ENCODE measurements around the gene ZNF460. TPM values are rescaled to one million over a fixed set of nuclear protein-coding genes. Genes with fewer than 3 reads are reported as not detected.
"Not testable (repeated sequence)": the region's sequence is repeated elsewhere in the genome, so short reads cannot be mapped to it uniquely, and the experiment has no call there.

The ZNF460 gene
- total and polyA plus RNA-seq, 4 experiments from 2014 or later = 4.4 to 69.6 (median 32.5) TPM

DNA sequence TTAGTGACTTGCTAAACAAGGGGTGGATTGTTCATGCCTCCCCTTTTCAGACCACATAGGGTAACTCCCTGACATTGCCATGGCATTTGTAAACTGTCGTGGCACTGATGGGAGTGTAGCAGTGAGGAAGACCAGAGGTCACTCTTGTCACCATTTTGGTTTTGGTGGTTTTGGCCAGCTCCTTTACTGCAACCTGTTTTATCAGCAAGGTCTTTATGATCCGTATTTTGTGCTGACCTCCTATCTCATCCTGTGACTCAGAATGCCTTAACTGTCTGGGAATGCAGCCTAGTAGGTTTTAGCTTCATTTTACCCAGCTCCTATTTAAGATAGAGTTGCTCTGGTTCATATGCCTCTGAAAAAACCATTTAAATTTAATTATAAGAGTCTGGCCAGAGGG, 1.8 kb upstream of the ZNF460 start:
- H3K27ac ChIP-seq (ENCODE audit: low read depth, low read length); H3K27me3 ChIP-seq (ENCODE audit: insufficient read depth, low read length); POLR2A ChIA-PET (ENCODE audit: partially characterized antibody); CTCF ChIA-PET (ENCODE audit: partially characterized antibody); H3K9me3 ChIP-seq (ENCODE audit: control insufficient read depth in 1 of 2, low read length in 2 of 2); H3K27me3 Mint-ChIP-seq; H3K9me3 Mint-ChIP-seq; H3K4me3 ChIP-seq (ENCODE audit: low read length in 2 of 2); DNase-seq; intact Hi-C loops (cut with micrococcal nuclease); H3K4me3 Mint-ChIP-seq; H3K36me3 ChIP-seq (ENCODE audit: insufficient read depth, low read length): not testable (repeated sequence)
- Mint-ChIP-seq H3K27ac (peak overlapping the region in 1 of 7 donors; percentile 24), H3K36me3 (peaks cover 13 to 36% of the 10 kb centered on the region in 2 donors), H3K4me1 (peaks cover 0 to 25% (median 21%) of the 10 kb centered on the region in 4 donors)
- peaks cover 34% of the 10 kb centered on the region for H3K4me1 ChIP-seq (ENCODE audit: insufficient read depth, low read length)

DNA sequence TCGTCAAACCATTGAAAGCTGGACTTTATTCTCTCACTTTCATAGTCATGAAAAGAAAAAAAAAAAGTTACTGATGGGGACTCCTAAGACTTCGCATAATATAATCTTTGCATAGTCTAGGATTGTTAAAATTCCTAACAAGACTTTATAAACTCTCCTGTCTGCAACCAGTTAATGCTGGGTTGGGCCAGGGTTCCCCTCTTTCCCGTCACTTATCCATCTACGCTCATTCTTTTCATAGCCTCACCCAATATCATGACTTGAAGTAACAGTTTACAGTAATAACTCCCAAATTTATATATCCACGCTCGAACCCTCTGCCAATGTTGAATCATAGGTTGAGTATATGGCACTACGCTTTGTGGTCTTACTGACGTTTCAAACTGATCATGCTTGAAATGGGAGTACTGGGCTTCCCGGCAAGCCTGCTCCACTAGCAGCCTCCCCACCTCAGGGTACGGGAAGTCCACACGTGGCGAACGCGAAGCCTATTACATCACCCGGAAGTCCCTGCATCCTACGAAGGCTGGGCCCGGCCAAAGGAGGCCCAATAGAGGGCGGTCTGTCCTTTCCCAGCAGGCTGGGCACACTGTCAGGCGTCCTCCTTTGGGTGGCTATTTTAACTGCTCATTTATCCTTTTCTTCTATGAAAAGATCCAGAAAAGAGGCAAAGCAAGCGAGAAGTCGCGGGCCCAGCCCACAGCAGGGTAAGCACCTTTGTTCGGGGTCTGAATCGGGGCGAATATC, 694 bp upstream of the ZNF460 start:
- Histone ChIP-seq H3K4me3 (ENCODE audit: low read length in 2 of 2) (peak overlapping the region; percentile 68 to 74), H3K27me3 (ENCODE audit: insufficient read depth, low read length) (no peaks in the 10 kb centered on the region), H3K36me3 (ENCODE audit: insufficient read depth, low read length) (peaks cover 4% of the 10 kb centered on the region), H3K27ac (ENCODE audit: low read depth, low read length) (peak overlapping the region; percentile 100), H3K9me3 (ENCODE audit: control insufficient read depth in 1 of 2, low read length in 2 of 2) (no peaks in the 10 kb centered on the region), H3K4me1 (ENCODE audit: insufficient read depth, low read length) (peaks cover 38% of the 10 kb centered on the region)
- Mint-ChIP-seq H3K36me3 (peaks cover 12 to 39% of the 10 kb centered on the region in 2 donors), H3K27ac (peak overlapping the region in 1 of 7 donors; percentile 74), H3K27me3 (no peaks in the 10 kb centered on the region), H3K9me3 (no peaks in the 10 kb centered on the region), H3K4me3 (peak overlapping the region in 1 of 8 donors; percentile 20), H3K4me1 (peaks cover 0 to 33% (median 23%) of the 10 kb centered on the region in 4 donors)
- intact Hi-C loops (cut with micrococcal nuclease) = loop anchor here (1.0 to 5.0 kb wide), 6 partner anchors 39 to 156 kb away; partner anchors contain the start of genes TRAPPC2B, ZNF17, ZNF264 and ZNF543
- CTCF ChIA-PET (ENCODE audit: partially characterized antibody) = no interaction called here
- POLR2A ChIA-PET (ENCODE audit: partially characterized antibody) = interaction anchor here (0.6 to 1.6 kb wide), 2 partner anchors 39 to 41 kb away, joined by 3 to 20 read pairs; partner anchors contain the start of genes ZNF543 and ZNF805
- peak in 4 of 5 donors; percentile 77 to 85 (median 84) for DNase-seq

DNA sequence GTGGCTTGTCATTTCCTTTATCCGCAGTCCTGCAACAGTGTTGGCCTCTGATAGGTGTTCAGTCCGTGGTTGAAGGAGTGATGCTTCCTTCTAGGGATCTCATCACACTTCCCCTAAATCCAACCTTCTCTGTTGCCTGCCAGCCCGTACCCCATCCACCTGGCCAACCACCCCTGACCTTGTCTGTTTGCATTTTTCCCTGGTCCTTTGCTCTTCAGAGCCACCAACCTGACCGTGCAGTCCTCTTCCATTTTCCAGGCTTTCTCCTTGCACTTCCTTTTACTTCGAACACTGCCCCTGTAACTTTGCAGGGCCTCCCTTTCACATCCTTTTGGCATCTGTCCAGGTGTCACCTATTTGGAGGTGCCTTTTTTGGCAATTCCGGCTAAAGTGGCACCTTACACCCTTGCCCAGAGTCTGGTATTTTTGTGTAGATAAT, 696 bp downstream of the ZNF460 start:
- H3K27me3 Mint-ChIP-seq = no peaks in the 10 kb centered on the region
- Histone ChIP-seq H3K27me3 (ENCODE audit: insufficient read depth, low read length) (no peaks in the 10 kb centered on the region), H3K27ac (ENCODE audit: low read depth, low read length) (peak overlapping the region; percentile 100), H3K4me3 (ENCODE audit: low read length in 2 of 2) (peak overlapping the region; percentile 68 to 100), H3K4me1 (ENCODE audit: insufficient read depth, low read length) (peaks cover 38% of the 10 kb centered on the region), H3K36me3 (ENCODE audit: insufficient read depth, low read length) (peaks cover 18% of the 10 kb centered on the region), H3K9me3 (ENCODE audit: control insufficient read depth in 1 of 2, low read length in 2 of 2) (no peaks in the 10 kb centered on the region)
- no peak overlapping the region for H3K27ac Mint-ChIP-seq
- peaks cover 20 to 46% of the 10 kb centered on the region in 2 donors for H3K36me3 Mint-ChIP-seq
- no peak overlapping the region for H3K4me3 Mint-ChIP-seq
- peak; percentile 32 to 53 (median 45) for DNase-seq
- intact Hi-C loops (cut with micrococcal nuclease) = loop anchor here (1.0 to 5.0 kb wide), 5 partner anchors 39 to 154 kb away; partner anchors contain the start of genes TRAPPC2B, ZNF264, ZNF543 and ZNF547
- ChIA-PET POLR2A (ENCODE audit: partially characterized antibody) (no interaction called here), CTCF (ENCODE audit: partially characterized antibody) (no interaction called here)
- peaks cover 0 to 5% (median 0%) of the 10 kb centered on the region in 8 donors for H3K9me3 Mint-ChIP-seq
- H3K4me1 Mint-ChIP-seq = peaks cover 8 to 43% (median 29%) of the 10 kb centered on the region in 4 donors

DNA sequence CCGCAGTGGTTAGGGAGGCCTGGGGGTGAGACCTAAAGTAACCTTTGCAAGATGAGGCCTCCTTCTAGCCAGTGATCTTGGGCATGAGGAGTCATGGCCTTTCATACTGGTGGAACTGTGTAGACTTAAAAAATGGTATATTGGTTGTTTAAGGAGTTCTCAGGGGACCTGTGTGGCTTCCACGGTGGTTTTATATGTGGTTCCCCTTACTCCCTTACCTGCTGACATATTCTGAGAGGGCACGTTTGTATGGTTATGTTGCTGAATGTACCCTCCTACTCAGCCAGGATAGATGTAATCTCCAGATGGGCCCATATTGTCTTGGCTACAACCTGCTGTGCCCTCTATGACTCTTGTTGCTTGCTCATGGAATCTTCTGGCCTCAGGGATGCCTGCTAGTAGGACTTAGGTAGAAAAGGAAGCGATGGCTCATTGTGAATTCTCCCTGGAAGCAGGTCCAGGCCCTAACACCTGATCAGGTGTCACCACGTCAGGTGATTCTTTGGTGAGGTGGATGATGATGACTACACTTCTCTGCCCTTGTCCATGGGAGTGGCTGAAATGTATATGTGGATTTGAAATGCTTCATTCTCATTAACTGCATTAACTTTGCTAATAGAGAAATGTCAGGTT, 1.8 kb downstream of the ZNF460 start:
- Mint-ChIP-seq H3K27ac (peak overlapping the region in 5 of 7 donors; percentile 63 to 90 (median 70)), H3K9me3 (peaks cover 0 to 10% (median 3%) of the 10 kb centered on the region in 8 donors), H3K4me3 (peak overlapping the region in 7 of 8 donors; percentile 69 to 82 (median 79)), H3K36me3 (peaks cover 32 to 53% of the 10 kb centered on the region in 2 donors), H3K4me1 (peaks cover 12 to 47% (median 32%) of the 10 kb centered on the region in 4 donors), H3K27me3 (no peaks in the 10 kb centered on the region)
- Histone ChIP-seq H3K27ac (ENCODE audit: low read depth, low read length) (peak overlapping the region; percentile 25), H3K9me3 (ENCODE audit: control insufficient read depth in 1 of 2, low read length in 2 of 2) (no peaks in the 10 kb centered on the region), H3K36me3 (ENCODE audit: insufficient read depth, low read length) (peaks cover 29% of the 10 kb centered on the region), H3K27me3 (ENCODE audit: insufficient read depth, low read length) (no peaks in the 10 kb centered on the region), H3K4me1 (ENCODE audit: insufficient read depth, low read length) (peaks cover 38% of the 10 kb centered on the region), H3K4me3 (ENCODE audit: low read length in 2 of 2) (peak overlapping the region in 1 of 2 donors; percentile 23)
- ChIA-PET CTCF (ENCODE audit: partially characterized antibody) (no interaction called here), POLR2A (ENCODE audit: partially characterized antibody) (no interaction called here)
- no peak for DNase-seq
- intact Hi-C loops (cut with micrococcal nuclease) = loop anchor here (5.0 kb wide), 1 partner anchor 90 kb away; the partner anchor contains the start of gene ZNF264

DNA sequence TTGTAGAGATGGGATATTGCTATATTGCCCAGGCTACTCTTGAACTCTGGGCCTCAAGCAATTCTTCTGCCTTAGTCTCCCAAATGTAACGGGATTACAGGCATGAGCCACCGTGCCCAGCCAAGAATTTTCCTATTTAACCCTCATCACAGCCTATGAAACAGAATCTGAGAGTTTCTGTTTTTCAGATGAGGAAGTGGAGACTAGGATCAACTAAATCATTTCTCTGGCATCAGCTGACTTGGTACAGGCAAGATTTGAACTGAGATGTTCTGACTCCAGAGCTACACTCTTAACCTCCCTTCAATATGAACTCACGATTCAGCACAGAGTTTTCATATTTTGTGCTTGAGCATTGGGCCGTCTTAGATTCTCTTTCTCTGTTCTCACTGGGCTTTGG, 8.1 kb downstream of the ZNF460 start:
- no peak overlapping the region for H3K27ac ChIP-seq (ENCODE audit: low read depth, low read length)
- Mint-ChIP-seq H3K27ac (peak overlapping the region in 1 of 7 donors; percentile 57), H3K9me3 (peaks cover 3 to 64% (median 45%) of the 10 kb centered on the region in 8 donors), H3K4me1 (peaks cover 13 to 34% (median 16%) of the 10 kb centered on the region in 4 donors), H3K36me3 (peaks cover 82 to 83% of the 10 kb centered on the region in 2 donors), H3K4me3 (peak overlapping the region in 1 of 8 donors; percentile 10), H3K27me3 (no peaks in the 10 kb centered on the region)
- H3K36me3 ChIP-seq (ENCODE audit: insufficient read depth, low read length) = peaks cover 81% of the 10 kb centered on the region
- intact Hi-C loops (cut with micrococcal nuclease) = no loop called here
- peaks cover 5% of the 10 kb centered on the region for H3K4me1 ChIP-seq (ENCODE audit: insufficient read depth, low read length)
- no peaks in the 10 kb centered on the region for H3K27me3 ChIP-seq (ENCODE audit: insufficient read depth, low read length)
- CTCF ChIA-PET (ENCODE audit: partially characterized antibody) = no interaction called here
- no peak overlapping the region for H3K4me3 ChIP-seq (ENCODE audit: low read length in 2 of 2)
- no peak for DNase-seq
- POLR2A ChIA-PET (ENCODE audit: partially characterized antibody) = interaction anchor here (0.8 kb wide), 1 partner anchor 10 kb away, joined by 3 read pairs; no protein-coding TSS in a partner anchor
- peaks cover 4 to 20% of the 10 kb centered on the region in 2 donors for H3K9me3 ChIP-seq (ENCODE audit: control insufficient read depth in 1 of 2, low read length in 2 of 2)

DNA sequence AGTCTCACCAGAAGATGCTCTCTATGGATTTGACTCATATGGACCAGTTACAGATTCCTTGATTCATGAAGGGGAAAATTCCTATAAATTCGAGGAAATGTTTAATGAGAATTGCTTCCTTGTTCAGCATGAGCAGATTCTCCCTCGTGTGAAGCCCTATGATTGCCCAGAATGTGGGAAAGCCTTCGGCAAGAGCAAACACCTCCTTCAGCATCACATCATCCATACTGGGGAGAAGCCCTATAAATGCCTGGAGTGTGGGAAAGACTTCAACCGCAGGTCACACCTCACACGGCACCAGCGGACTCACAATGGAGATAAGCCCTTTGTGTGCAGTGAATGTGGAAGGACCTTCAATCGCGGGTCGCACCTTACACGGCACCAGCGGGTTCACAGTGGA, 10.7 kb downstream of the ZNF460 start:
- POLR2A ChIA-PET (ENCODE audit: partially characterized antibody) = no interaction called here
- intact Hi-C loops (cut with micrococcal nuclease) = no loop called here
- no peak for DNase-seq
- H3K27me3 ChIP-seq (ENCODE audit: insufficient read depth, low read length) = no peaks in the 10 kb centered on the region
- H3K9me3 Mint-ChIP-seq = peaks cover 8 to 83% (median 67%) of the 10 kb centered on the region in 8 donors
- H3K4me1 ChIP-seq (ENCODE audit: insufficient read depth, low read length) = no peaks in the 10 kb centered on the region
- H3K36me3 Mint-ChIP-seq = peaks cover 88 to 92% of the 10 kb centered on the region in 2 donors
- peak overlapping the region in 1 of 2 donors; percentile 0 for H3K4me3 ChIP-seq (ENCODE audit: low read length in 2 of 2)
- peaks cover 68% of the 10 kb centered on the region for H3K36me3 ChIP-seq (ENCODE audit: insufficient read depth, low read length)
- CTCF ChIA-PET (ENCODE audit: partially characterized antibody) = no interaction called here
- H3K27ac ChIP-seq (ENCODE audit: low read depth, low read length) = no peak overlapping the region
- H3K9me3 ChIP-seq (ENCODE audit: control insufficient read depth in 1 of 2, low read length in 2 of 2) = peaks cover 4 to 20% of the 10 kb centered on the region in 2 donors
- no peaks in the 10 kb centered on the region for H3K27me3 Mint-ChIP-seq
- no peak overlapping the region for H3K27ac Mint-ChIP-seq
- H3K4me3 Mint-ChIP-seq = no peak overlapping the region
- H3K4me1 Mint-ChIP-seq = peaks cover 5 to 15% (median 8%) of the 10 kb centered on the region in 4 donors

DNA sequence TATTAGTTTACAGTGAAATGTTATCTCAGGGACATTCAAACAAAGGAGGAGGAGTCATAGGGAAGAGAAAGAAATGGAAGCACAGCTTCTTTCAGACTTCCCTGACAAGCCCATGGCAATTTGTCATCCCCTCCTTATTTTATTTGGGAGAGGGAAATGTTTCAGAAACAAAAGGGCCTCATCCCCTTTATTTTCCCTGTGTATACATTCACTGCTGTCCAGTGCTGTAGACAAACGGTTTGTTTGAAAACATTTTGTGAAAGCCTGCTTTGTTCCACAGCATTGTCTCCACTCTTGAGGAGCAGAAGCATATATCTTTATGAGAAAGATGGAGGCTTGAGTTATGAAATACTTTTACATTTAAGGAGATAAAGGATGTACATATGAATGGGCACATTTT, 12.3 kb downstream of the ZNF460 start:
- DNase-seq = no peak
- H3K4me1 Mint-ChIP-seq = peaks cover 7 to 15% (median 9%) of the 10 kb centered on the region in 4 donors
- CTCF ChIA-PET (ENCODE audit: partially characterized antibody) = no interaction called here
- Histone ChIP-seq H3K4me3 (ENCODE audit: low read length in 2 of 2) (no peak overlapping the region), H3K27ac (ENCODE audit: low read depth, low read length) (no peak overlapping the region), H3K36me3 (ENCODE audit: insufficient read depth, low read length) (peaks cover 53% of the 10 kb centered on the region), H3K27me3 (ENCODE audit: insufficient read depth, low read length) (no peaks in the 10 kb centered on the region), H3K9me3 (ENCODE audit: control insufficient read depth in 1 of 2, low read length in 2 of 2) (peaks cover 4 to 20% of the 10 kb centered on the region in 2 donors), H3K4me1 (ENCODE audit: insufficient read depth, low read length) (no peaks in the 10 kb centered on the region)
- POLR2A ChIA-PET (ENCODE audit: partially characterized antibody) = no interaction called here
- no peak overlapping the region for H3K4me3 Mint-ChIP-seq
- intact Hi-C loops (cut with micrococcal nuclease) = no loop called here
- peaks cover 10 to 85% (median 64%) of the 10 kb centered on the region in 8 donors for H3K9me3 Mint-ChIP-seq
- no peaks in the 10 kb centered on the region for H3K27me3 Mint-ChIP-seq
- peaks cover 88 to 91% of the 10 kb centered on the region in 2 donors for H3K36me3 Mint-ChIP-seq
- H3K27ac Mint-ChIP-seq = no peak overlapping the region
